HG03558 (cell line): ENCODE results near the gene LMO7.
"Not testable (repeated sequence)": the region's sequence is repeated elsewhere in the genome, so short reads cannot be mapped to it uniquely, and the experiment has no call there.

Experiments
- ATAC-seq: cut with Tn5 transposase; IDR thresholded peaks from one replicate; pipeline ENCODE4 v1.9.1; 2021; ENCODE audit warnings: moderate number of reproducible peaks; ENCODE audit not compliant: unreplicated experiment; ENCODE audit errors: extremely low read depth

LMO7 gene

DNA sequence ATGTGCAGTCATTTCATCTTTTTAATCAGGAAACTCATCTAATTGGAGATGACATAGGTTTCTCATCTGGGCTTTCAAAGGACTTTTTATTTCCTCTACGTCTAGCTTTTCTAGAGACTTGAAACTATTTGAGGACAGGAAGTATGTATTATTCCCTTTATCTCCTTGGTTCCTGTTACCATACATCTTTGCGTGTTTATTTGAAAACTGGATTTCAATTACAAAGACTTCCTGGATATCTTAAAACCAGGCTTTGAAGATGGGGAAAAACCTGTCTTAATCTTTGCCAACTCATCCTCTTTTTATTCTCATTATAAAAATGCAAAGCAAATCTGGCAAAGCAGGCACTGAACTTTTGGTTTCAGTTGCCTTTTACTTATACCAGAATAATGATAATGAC is 130.5 kb downstream of the LMO7 start:
- ATAC-seq: no peak

DNA sequence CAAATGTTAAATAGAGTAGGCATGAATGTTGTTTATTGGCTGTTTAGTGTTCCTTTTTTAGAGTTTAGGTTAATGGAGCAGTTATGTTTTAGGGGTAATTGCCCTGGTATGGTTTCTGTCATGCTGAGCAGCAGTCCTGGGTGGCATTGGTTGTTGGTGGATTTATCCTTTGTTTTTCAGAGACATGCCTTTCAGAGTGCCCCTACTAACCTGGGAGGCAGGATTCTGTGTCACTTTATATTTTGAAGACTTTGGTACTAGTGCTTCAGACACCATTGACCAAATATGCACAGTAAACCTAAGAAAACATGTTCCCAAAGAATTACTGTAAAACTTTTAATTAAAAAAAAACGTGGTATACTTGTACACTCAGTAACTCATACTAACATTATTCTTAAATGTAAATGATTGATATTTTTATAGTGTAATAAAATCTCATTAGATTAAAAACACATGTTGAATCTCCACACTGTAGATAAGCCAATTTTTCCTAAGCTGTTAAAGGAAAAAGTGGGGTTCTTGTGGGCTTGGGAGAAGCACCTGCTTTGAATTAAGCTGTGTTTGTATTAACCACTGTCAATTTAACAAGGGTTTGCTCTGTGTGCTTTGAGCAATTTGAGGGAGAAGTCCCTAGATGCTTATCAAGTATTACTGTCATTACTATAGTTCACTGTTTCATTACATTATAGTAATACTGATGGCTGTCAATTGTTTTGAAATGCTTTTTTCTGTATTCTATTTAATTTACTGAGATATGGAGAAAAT is 133.2 kb downstream of the LMO7 start:
- ATAC-seq: no peak

DNA sequence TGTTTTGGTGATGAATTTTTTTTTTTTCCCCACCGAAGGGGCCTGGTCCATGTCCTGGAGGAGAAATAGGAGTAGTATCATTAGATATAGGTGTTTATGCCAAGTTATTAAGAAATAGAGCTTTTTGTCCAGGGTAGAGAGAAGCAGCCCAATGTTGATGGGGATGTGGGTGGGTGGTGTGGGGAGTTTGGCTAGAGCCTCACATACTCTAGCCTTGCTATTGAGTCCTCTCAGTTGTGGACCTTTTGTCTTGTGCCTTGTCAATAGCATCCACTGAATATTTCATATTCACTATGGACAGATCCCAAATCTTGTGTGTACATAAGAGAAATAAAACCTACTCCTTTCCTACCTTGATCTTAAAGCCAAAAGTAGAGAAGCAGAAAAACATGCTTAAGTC is 134.0 kb downstream of the LMO7 start:
- no peak for ATAC-seq

DNA sequence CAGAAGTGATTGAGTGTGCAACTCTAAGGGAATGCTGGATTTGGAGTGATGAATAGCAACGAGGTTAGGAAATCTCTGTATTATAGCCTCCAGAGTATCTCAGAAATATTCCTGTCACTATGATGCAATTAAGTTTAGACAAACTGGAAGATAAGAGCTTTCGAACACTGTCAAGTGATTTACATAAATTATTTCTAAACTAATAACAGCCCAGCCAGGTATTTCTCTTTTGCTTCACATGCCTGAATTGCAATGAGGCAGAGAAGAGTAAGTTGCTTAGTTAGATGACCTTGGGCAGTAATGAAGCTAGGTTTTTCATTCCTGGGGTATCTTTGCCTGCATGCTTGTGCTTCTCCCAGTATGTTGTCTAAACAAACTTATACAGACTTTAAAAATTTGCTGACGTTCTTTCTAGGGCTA is 134.5 kb downstream of the LMO7 start:
- no peak for ATAC-seq

DNA sequence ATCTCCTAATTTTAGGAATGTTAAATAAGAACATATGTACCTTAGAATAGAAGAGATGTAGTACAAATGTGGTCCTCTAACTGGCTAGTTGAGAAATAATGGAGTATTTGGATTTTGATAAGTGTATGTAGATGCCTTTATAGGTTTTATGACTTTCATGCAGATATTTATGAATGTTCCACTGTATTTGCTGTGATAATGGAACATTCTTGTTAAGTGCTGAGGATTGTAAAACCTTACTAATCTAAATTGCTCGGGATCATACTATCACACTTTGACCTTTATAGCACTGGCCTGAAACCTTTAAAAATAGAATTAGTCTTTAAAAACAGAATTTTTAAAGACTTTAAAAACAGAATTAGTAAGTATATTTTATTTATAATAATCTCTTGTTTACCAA is 135.1 kb downstream of the LMO7 start:
- no peak for ATAC-seq

DNA sequence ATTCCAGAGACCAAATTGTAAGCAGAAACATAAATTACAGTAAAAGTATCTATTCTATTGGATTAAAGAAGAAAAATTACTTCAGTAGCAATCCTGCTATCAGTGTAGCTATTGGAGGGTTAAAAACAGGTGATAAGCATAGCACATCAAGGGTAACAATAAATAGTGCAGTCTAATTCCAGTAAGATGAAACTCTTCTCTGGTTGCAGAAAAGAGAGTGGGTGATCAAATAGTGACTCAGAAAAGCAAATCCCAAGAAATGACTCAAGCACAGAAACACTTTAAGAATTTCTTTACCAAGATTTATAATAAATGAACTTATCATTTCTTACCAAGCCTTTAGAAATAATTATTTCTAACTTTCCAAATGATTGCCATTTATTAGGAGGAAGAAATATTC is 135.7 kb downstream of the LMO7 start:
- ATAC-seq: no peak

DNA sequence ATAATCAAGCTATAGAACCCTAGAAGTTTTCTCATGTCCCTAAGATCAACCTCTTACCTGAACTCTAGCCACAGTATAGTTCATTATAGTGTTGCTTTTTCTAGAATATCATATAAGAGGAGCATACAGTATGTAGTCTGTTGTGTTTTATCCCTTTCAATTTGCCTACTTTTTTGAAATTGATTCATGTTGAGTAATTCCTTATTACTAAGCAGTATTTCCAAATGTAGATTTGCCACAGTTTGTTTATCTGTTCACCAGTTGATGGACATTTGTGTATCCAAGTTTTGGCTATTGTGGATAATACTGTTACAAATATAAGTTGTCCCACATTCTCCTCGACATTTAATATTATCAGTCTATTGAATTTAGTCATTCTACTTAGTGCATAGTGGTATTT is 138.0 kb downstream of the LMO7 start:
- ATAC-seq: no peak

DNA sequence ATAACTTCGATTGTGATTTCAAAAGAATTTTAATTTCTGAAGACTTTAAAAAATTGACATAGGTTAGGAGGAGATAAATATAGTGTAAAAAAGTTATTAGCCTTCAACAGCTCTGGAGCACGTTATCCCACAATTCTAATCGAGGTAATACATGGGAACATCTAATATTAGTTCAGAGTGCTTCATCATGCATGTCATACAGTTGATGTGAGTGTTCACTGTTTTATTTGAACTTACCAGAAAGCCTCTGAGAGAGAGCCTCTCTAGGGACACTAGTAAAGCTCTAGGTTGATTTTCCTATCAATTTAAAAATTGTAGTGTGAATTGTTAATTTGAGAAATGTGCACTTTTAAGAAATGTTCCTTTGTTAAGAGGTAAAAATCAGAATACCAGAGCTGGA is 140.4 kb downstream of the LMO7 start:
- no peak for ATAC-seq

DNA sequence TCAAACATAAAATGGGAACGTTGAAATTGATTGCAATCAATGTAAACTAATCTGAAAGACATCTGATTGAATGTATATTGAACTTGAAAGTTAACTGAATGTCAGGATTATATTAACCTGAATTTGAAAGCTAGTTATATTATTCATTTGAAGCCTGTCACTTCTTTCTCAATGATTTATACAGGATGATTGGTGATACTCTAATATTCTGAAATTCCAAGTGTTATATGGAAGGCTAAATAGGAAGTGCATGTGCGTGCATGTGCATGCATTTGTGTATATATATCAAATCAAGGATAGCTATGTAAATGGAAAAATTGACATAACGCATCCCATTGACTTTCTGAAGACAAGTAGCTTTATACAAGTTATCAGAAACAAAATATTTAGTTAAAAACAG is 143.3 kb downstream of the LMO7 start:
- ATAC-seq: no peak

DNA sequence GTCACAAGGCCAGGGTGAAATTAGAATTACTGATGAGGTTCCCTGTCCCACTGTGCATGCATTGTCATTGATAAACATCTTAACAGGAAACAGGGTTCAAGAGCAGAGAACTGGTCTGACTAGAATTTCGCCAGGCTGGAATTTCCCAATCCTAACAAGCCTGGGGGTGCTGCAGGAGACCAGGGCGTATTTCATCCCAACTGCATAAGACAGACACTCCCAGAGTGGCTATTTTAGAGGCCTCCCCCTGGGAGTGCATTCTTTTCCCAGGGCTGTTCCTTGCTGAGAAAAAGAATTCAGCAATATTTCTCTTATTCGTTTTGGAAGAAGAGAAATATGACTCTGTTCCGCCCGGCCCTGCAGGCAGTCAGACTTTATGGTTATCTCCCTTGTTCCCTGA is 144.0 kb downstream of the LMO7 start:
- ATAC-seq: not testable (repeated sequence)

DNA sequence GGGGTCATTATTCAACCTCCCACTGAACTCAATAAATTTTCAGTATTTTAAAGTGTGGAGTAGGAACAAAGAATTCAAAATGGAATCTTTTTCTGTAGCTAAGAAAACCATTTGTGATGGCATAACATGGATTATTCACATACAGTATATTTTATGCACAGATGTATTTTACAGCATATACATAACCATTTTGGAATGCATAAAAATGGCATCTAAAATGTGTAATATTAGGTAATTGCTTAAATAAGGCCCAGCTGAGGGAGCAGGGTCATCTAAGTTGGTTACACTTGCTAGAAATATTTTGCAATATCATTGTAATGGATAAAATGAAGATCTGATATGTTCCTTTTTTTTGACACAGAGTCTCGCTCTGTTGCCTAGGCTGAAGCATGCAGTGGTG is 146.9 kb downstream of the LMO7 start:
- ATAC-seq: no peak

DNA sequence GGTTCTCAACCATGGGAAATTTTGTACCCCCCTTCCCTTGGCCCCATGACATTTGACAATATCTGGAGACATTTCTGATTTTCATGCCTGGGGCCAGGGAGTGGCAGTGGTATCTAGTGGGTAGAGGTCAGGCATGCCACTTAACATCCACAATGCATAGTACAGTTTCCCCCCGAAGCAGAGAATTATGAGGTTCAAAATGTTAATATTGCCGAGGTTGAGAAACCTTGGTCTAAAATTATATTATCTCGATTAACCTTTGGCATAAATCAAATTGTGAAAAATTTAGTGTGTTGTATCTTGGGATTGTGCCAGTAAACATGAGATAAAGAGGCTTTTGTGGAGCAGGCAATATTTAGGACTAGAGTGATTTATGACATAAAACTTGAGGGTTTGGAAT is 147.9 kb downstream of the LMO7 start:
- ATAC-seq: no peak

DNA sequence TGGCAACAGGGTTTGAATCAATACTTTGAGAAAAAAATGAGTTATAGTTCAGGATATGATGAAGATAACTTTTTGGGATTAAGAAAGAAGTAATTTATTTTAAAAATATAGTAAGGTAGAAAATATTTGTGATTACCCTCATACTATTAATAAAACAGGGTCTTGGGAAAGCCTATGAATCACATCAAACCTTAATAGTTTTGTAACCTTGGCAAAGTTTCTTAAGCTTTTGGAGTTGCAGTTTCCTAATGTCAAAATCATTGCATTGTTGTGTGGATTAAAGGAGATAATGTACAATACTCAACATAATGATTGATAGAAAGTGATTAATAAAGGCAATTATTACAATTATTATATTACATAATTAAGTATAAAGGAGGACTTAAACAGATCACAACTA is 149.0 kb downstream of the LMO7 start:
- ATAC-seq: no peak

DNA sequence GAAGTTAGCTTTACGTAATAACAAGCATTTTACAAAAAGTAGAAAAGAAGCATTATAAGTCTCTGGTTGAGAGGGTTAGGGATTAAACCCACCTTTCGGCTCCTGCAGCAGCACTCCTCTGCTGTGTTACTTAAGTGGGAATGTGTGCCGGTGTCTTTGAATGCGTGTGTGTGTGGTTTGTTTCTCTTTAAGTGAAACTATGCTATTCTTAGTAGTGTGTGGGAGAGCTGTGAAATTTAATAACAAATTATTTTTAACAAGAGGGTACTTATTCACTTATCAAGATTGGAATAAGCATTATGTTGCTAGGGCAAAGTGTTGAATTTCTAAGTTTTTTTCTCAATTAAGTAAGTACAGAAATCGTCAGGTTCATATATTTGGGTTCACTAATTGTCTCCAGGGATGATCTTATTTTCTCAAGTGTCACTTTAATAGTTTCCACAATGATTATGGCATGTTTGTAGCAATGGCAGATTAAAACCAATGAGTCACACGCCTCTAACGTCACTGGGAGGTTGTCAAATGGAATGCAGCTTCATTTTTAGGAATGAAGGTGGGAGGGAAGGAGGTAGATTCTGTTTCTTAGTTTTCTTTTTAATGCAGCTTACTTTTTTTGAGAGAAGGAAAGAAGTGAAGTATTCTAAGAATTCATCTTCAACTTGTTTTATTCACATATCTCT is 151.3 kb downstream of the LMO7 start:
- ATAC-seq: no peak

DNA sequence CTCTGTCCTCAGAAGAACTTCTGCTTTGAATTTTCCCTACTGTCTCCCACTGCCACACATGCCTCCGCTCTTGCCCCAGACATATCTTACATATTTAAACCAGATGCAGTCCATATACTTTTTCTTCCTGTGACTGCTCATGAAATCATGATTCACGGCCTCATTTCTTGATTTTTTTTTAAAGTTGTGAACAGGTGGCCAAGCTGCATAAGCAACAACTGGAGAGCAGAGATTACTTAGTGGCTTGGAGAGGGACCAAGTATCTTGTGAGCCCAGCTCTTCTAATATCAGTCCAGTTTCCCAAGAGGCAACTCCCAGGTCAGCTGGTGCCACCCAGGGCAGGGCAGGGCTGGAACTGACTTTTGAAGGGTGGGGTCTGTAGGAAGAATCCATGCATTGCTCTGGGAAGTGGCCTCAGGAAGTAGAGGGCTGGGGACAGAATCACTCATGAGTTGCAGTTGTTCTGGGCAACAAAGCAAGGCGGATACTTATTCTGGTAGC is 152.4 kb downstream of the LMO7 start:
- no peak for ATAC-seq

DNA sequence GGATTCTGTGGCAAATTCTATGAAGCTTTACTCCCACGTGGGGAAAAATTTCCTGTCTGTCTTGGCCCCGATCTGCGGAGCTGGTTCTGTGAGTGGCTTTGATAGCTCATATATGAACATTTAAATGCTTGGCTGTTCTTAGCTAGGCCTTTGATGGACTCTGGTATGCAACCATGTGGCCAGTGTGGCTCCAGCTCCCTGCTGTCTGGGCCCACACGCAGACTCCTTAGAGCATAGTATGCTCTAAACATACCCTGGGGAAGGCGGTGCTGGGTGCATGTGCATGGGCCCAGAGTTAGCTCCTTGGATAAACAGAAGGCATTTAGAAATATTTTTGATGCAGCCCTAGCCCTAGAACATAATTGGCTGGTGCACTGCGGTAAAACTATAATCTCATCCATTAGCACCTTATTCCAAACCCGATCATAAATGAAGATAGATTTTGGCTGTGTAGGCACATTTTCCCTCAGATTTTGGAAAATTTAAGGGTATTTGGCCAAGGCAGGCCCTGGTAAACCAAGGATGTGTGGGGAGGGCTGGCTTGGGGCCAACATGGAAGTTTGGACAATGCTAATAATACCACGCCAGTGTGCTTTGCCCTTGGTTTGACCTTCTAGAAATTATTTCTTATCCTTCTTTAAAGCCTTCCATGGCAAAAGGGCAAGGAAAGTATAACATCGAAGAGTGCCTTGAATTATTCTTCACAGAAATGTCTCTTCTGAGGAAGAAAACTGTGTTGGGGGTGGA is 153.5 kb downstream of the LMO7 start:
- no peak for ATAC-seq

DNA sequence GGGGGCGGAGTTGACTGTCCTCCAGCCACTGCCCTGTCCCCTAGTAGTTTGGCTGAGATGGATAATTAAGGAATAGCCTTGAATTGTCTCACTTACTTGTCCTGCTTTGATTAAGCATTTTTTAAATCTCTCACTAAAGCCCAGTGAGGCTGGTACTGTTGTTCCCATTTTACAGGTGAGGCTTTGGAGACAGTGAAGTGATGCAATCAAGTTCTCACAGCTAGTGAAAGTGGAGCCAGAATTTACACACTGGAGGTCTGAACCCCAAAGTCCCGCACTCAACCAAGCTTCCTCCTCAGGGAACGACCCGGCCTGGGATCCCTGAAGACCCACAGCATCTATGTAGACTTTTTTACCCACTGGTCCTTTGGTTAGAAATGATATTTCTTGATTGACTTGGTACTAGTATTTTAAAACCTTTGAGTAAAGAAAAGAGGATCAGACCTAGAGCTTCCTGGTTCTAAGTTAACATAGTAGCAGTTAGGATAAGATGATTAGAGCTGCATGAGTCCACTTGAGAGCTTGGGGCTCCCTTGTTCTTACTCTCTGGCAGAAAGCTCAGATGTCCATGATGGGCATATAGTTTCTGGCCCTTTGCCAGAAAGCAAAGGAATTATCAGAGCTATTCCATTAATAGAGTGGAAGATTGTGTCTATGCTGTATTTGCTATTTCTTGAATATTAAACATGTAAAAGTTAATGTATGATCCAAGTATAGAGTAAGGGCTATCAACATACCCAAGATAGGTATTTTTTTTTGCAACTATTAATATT is 154.3 kb downstream of the LMO7 start:
- no peak for ATAC-seq

DNA sequence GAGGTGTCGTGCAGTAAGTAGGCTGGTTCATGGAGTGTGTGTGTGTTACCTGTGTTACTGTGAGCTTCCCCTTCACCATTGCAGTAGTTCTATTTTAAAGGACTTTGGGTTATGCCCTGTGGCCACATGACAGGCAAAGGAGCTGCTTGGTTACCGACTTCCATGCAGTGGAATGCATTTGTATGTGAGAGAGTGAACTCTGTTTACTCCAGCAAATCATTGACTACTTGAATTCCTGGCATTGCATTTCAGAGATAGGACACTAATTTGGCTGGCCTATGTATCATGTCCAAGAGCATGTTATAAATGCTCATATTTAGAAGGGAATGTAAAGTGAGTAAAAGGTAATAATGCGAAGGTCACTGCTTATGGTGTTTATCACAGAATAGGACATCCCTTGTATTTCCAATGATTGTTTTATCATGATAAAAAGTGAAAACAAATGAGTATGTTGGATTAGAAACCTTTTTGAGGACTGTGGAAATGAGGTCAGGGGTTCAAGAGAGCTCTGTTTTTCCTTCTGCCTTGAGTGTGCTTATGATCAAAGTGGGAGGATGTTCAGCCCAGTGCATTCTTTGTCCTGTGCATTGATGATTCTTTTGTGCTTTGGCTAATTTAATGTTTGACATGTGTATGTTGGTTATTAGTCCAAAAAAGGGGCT is 156.5 kb downstream of the LMO7 start:
- no peak for ATAC-seq

DNA sequence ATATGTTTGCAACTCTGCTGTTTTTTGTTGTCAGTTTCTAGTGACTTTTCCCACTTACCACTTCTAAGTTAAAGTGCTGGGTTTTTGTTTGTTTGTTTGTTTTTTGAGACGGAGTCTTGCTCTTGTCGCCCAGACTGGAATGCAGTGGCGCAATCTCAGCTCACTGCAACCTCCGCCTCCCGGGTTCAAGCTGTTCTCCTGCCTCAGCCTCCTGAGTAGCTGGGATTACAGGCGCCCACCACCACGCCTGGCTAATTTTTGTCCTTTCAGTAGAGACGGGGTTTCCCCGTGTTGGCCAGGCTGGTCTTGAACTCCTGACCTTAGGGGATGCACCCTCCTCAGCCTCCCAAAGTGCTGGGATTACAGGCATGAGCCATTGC is 157.0 kb downstream of the LMO7 start:
- ATAC-seq: not testable (repeated sequence)

DNA sequence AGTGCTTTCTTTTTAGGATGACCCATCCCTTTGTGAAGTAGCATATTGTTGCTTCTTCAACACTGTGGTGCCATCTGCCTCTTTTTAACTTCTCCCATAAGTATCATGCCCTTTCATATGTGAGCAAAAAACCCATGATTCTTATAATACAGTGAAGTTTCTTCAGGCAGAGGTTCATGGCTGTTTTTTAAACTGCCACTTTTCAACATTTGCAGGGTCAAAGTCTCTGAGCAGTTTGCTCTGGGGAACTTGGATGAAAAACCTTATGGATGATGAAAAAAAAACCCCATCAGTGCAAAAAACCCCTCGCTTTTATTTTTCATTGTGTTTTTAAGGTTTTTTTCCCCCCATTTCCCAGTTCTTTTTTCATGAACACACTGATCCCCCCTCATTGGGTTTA is 158.5 kb downstream of the LMO7 start:
- ATAC-seq: no peak
